HG02623 (cell line): Measurements from ENCODE around the gene LMAN1.
A peak's percentile ranks its signal among the peaks of the same experiment; 100 is the strongest.

Experiments used
- ATAC-seq: cut with Tn5 transposase; IDR thresholded peaks from one replicate; pipeline ENCODE4 v1.9.1; 2021; ENCODE audit warnings: moderate library complexity; ENCODE audit not compliant: unreplicated experiment

Gene LMAN1

GRCh38 chr18:59360381-59360780 lies 1.3 kb upstream of the LMAN1 start:
- ATAC-seq = no peak

DNA sequence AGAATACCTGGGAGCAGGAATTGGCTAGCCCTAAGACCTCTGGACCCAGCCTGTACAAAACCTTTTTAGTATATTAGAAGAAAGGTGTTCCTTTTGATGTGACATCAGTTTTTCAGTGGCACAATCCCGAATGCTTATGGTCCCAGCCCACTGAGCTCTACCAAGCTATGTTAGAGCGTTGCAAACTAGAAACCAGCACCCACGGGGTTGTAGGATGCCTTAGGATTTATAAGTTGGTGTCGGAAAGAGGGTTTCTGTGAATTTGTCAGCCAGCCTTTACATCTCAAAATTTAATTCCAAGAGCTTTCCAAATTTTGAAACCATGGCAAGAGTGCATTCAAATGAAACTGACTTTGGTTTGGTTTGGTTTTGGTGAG lies 499 bp upstream of the LMAN1 start:
- peak; percentile 12 for ATAC-seq

DNA sequence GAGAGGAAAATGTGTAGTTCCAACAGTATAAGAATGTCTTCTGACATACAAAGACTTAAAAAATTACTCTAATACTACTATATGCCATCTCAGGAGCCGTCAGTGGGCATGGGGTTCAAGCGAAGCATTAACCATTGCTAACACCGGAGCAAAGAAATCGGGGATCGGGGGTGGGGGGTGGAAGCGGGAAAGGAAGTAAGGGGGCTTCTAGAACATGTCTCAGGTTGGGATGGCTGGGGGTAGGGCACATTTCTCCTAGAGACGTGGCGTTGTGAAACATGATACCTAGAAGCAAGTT lies 702 bp downstream of the LMAN1 start:
- ATAC-seq = no peak

GRCh38 chr18:59357928-59358327 lies 1.1 kb downstream of the LMAN1 start:
- no peak for ATAC-seq

DNA sequence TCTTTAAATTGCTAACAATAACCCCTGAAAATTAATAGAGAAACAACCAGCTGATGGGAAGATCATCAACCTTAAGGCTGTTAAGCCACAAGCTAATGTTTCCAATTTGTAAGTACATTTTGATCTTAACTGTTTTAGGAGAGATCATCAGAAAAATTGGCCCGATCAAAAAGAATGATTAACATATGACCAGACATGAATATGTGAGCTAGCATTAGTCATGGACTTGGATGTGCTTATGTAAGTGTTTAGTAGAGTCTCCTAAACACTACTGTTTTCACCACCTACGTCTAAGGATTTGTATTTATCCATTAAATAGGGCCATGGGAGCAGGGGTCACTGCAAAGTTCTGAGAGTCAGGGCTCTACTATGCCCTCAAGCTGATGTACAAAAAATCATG lies 4.3 kb downstream of the LMAN1 start:
- ATAC-seq = no peak

DNA sequence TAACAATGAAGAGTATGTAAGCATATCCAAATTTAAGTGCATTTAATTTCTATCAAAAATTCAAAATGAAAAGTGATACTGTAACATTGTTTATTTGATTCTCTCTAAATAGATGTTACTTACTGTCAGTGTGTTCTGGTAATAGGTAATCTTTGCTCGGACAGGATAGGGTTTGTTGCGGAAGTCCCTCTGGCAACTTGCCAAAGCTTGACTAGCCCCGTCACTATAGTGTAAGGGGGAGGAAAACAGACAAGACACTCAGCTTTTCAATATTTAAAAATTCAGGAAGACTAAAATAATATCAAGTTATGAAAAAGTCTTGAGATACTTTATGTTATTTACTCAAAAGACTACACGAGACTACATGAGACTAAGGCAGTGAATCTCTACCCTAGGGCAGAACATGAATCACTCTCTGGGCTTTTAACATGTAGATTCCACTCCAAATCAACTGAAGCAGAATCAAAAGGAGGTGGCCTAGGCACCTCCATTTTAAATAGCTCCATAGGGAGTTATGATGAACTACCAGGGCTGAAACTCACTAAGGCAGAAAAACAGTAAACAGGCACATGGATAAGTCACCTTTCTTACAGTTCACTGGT lies 5.9 kb downstream of the LMAN1 start:
- no peak for ATAC-seq

DNA sequence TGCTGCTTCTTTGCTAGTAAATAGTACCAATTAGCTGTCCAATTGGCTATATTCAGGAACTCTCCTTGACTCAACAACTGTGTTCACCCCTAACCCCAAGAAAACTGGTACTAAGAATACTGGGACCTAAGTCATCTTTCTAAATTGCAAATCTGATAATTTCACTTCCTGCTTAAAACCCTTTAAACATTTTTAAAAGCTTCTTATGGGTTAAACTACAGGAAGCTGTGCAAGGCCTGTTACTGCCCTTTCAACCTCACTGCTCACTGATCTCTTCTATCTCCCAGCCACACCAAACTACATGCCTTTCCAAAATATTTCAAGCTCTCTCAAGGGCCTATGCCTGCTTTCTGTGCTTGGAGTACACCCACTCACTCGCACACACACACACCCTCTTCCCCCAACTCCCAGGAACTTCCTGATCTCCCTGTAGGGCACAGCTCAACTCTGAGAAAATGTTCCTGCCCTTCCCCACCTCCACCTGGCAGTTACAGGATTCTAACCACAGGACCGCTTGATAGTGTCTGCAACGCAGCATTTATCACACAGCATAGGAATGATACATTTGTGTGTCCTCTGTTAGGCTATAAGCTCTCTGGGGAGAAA lies 6.7 kb downstream of the LMAN1 start:
- ATAC-seq = no peak

DNA sequence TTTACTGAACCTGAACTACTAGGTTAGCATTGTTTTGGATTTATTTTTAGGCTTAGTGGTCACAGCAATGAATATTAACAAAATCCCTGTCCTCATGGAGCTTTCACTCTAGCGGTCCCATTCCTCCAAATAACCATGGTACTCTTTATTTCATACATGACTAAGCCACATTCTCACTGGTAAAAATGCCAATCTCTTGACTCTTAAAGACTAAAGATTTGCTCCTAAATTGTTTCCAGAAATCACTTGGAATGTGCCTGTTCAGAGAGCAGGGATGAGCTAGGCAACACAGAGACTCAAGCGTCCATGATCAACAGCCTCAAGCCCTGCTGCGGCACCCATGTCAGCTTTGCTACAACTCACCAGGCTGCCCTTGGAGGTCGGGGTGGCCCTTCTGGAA lies 13.5 kb downstream of the LMAN1 start:
- no peak for ATAC-seq

GRCh38 chr18:59344996-59345395 lies 14.1 kb downstream of the LMAN1 start:
- no peak for ATAC-seq

- no peak for ATAC-seq
Measured at GRCh38 chr18:59343926-59344325, 15.1 kb downstream of the LMAN1 start.

- ATAC-seq = no peak
Measured at GRCh38 chr18:59340817-59341216, 18.2 kb downstream of the LMAN1 start.

DNA sequence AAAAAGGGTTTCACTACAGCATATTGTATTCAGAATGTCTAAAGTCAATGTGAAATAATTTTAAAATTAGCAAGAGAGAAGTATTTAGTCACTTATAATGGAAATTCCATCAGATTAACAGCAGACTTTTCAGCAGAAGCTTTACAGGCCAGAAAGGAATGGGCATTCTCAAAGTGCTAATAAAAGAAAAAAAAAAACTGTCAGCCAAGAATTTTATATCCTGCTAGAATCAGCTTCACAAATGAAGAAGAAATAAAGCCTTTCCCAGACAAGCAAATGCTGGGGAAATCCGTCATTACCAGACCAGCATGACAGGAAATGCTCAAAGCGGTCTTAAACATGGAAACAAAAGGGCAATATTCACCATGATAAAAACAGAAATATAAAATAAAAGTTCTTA lies 18.8 kb downstream of the LMAN1 start:
- ATAC-seq = no peak

DNA sequence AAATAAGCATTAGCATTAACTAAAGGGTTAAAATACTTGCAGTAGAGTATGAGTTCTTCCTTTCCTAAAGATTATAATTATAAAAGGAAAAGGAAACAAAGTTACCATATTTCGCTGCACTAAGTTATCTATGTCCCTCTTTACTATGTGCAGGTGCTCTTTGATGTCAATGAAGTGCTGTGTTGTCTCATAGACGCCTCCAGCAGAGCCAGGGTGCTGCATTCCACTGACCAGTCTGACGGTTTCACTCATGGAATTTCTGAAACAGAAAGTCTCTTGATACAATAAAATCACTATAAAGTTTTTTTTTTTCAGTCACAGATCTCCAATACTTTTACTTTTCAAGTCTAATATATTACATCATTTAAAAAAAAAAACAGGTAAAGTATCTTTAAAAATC lies 26.1 kb downstream of the LMAN1 start:
- ATAC-seq = no peak

GRCh38 chr18:59328683-59329082 lies 30.4 kb downstream of the LMAN1 start:
- ATAC-seq = no peak

- no peak for ATAC-seq
Measured at GRCh38 chr18:59325965-59326364, 33.1 kb downstream of the LMAN1 start.

DNA sequence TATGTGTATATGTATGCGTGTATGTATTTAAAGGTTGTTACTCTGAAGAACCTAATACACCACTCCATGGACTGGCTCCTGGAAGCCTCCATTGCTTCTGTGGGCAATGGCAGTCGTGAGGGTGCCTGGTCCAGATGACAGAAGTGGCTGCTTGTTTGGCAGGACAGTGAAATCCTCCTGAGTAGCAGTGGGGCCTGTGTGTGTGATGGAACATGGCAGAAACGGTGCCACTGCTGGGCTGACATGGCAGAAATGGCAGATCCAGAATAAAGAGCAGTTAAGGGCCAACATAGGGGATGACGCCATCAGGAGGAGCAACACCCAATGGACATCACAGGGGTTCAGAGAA lies 34.5 kb downstream of the LMAN1 start:
- no peak for ATAC-seq

- ATAC-seq = no peak
Measured at GRCh38 chr18:59323931-59324622, 35.0 kb downstream of the LMAN1 start.

GRCh38 chr18:59318460-59319050 lies 40.5 kb downstream of the LMAN1 start, which contains the start of gene CPLX4:
TSS of gene CPLX4 (minus strand) at chr18:59318649. CDS start at chr18:59318462, 187 bp downstream.
- ATAC-seq = no peak

GRCh38 chr18:59311631-59312030 lies 47.4 kb downstream of the LMAN1 start:
- no peak for ATAC-seq

DNA sequence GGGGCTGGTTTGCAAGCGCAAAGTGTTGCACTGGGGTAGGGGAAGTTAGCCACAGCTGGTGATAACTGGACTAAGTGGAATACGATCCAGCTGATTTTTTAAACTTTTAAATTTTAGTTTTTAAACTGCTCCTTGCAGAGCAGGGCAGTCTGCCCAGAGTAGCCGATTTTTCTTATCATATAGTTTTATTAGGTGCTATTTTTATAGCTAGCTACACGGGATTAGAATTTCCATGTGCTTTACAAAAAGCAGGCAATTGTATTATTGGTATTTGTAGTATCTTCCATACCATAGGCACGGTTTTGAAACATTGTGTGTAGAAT lies 50.2 kb downstream of the LMAN1 start:
- no peak for ATAC-seq

DNA sequence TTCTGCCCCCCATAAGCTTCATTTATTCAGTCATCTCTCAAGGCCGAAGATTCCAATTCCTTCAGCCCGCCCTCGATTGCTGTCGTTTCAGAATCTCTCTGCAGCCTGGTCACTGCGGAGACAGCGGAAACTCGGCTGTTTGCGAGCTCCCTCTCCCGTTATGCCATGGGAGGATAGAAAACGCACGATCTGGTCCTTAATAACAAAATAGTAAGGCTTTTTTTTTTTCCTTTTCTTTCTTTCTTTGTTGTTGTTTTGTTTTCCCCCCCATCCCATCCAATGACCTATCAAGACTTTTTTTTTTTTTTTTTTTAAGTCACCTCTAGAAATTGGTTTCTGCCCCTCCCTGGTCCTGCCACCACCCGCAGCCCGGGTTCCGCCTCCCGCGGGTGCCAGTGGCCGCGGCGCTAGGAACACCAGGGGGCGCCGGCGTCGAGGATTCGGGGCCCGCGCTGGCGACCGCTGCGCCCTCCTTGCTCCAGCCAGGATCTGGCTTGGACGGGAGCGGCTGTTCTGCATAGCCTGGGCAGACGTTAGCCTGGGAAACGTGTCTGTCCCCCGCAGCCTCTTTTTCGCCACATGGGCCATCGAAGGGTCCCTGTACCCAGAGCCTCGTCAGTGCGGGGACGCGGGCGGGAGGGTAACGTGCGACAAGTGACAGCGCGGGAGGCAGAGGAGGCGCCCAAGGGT lies 50.7 kb downstream of the LMAN1 start:
- ATAC-seq = peak; percentile 93

DNA sequence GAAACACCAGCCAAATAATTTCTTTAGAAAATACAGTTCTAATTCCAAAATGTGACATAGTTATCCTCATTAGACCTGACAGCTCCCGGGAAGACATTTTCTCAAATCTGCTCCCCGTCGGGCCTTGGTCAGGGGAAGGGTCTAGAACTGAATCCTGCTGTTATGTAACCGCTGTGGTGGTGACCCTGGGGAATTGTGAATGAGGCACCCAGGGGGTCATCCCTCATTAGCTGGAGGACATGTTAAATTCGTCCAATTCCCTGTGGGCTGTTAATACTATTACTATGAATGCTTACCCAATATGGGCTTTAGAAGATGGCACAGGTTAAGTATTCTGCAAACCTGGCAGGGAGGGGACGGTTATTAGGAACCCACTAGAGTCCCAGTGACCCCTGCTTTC lies 52.4 kb downstream of the LMAN1 start:
- ATAC-seq = no peak
